ENCODE results near the gene PSME4.
"Not testable (repeated sequence)": the region's sequence is repeated elsewhere in the genome, so short reads cannot be mapped to it uniquely, and the experiment has no call there.

PSME4 gene

GRCh38 chr2:53933329-53933728 is 37.5 kb downstream of the PSME4 start:
- no peaks in the 10 kb centered on the region for H3K9me3 ChIP-seq (ENCODE audit: control insufficient read depth in 2 of 2, low read length in 2 of 2)
- H3K4me1 ChIP-seq (ENCODE audit: control insufficient read depth, insufficient read depth, low read length): no peaks in the 10 kb centered on the region
- H3K9ac ChIP-seq (ENCODE audit: low read length in 2 of 2): no peak overlapping the region
- H3K27ac ChIP-seq (ENCODE audit: low read length): no peak overlapping the region
- H3K36me3 ChIP-seq (ENCODE audit: control insufficient read depth in 2 of 2, insufficient read depth in 2 of 2, low read length in 2 of 2): peaks cover 17 to 32% of the 10 kb centered on the region in 2 donors
- no peak overlapping the region for H3K4me3 ChIP-seq (ENCODE audit: low read length in 2 of 2)
- no peaks in the 10 kb centered on the region for H3K27me3 ChIP-seq (ENCODE audit: control insufficient read depth in 1 of 2, insufficient read depth in 2 of 2, low read length in 2 of 2)

GRCh38 chr2:53926321-53926720 is 44.5 kb downstream of the PSME4 start:
- H3K4me1 ChIP-seq (ENCODE audit: control insufficient read depth, insufficient read depth, low read length); H3K9ac ChIP-seq (ENCODE audit: low read length in 2 of 2); H3K27ac ChIP-seq (ENCODE audit: low read length); H3K27me3 ChIP-seq (ENCODE audit: control insufficient read depth in 1 of 2, insufficient read depth in 2 of 2, low read length in 2 of 2); H3K4me3 ChIP-seq (ENCODE audit: low read length in 2 of 2); H3K9me3 ChIP-seq (ENCODE audit: control insufficient read depth in 2 of 2, low read length in 2 of 2): not testable (repeated sequence)
- H3K36me3 ChIP-seq (ENCODE audit: control insufficient read depth in 2 of 2, insufficient read depth in 2 of 2, low read length in 2 of 2): peaks cover 44 to 47% of the 10 kb centered on the region in 2 donors

GRCh38 chr2:53913721-53914120 is 57.1 kb downstream of the PSME4 start:
- Histone ChIP-seq H3K4me3 (ENCODE audit: low read length in 2 of 2) (no peak overlapping the region), H3K9me3 (ENCODE audit: control insufficient read depth in 2 of 2, low read length in 2 of 2) (no peaks in the 10 kb centered on the region), H3K27me3 (ENCODE audit: control insufficient read depth in 1 of 2, insufficient read depth in 2 of 2, low read length in 2 of 2) (no peaks in the 10 kb centered on the region), H3K27ac (ENCODE audit: low read length) (no peak overlapping the region), H3K9ac (ENCODE audit: low read length in 2 of 2) (no peak overlapping the region), H3K4me1 (ENCODE audit: control insufficient read depth, insufficient read depth, low read length) (no peaks in the 10 kb centered on the region), H3K36me3 (ENCODE audit: control insufficient read depth in 2 of 2, insufficient read depth in 2 of 2, low read length in 2 of 2) (peaks cover 13 to 15% of the 10 kb centered on the region in 2 donors)

GRCh38 chr2:53911434-53912189 is 59.2 kb downstream of the PSME4 start:
- Histone ChIP-seq H3K36me3 (ENCODE audit: control insufficient read depth in 2 of 2, insufficient read depth in 2 of 2, low read length in 2 of 2) (peaks cover 8 to 15% of the 10 kb centered on the region in 2 donors), H3K9me3 (ENCODE audit: control insufficient read depth in 2 of 2, low read length in 2 of 2) (no peaks in the 10 kb centered on the region), H3K4me1 (ENCODE audit: control insufficient read depth, insufficient read depth, low read length) (no peaks in the 10 kb centered on the region), H3K4me3 (ENCODE audit: low read length in 2 of 2) (no peak overlapping the region), H3K9ac (ENCODE audit: low read length in 2 of 2) (no peak overlapping the region), H3K27me3 (ENCODE audit: control insufficient read depth in 1 of 2, insufficient read depth in 2 of 2, low read length in 2 of 2) (no peaks in the 10 kb centered on the region), H3K27ac (ENCODE audit: low read length) (no peak overlapping the region)

- Histone ChIP-seq H3K27ac (ENCODE audit: low read length) (no peak overlapping the region), H3K4me1 (ENCODE audit: control insufficient read depth, insufficient read depth, low read length) (no peaks in the 10 kb centered on the region), H3K36me3 (ENCODE audit: control insufficient read depth in 2 of 2, insufficient read depth in 2 of 2, low read length in 2 of 2) (peaks cover 21 to 33% of the 10 kb centered on the region in 2 donors), H3K27me3 (ENCODE audit: control insufficient read depth in 1 of 2, insufficient read depth in 2 of 2, low read length in 2 of 2) (no peaks in the 10 kb centered on the region), H3K4me3 (ENCODE audit: low read length in 2 of 2) (no peak overlapping the region), H3K9me3 (ENCODE audit: control insufficient read depth in 2 of 2, low read length in 2 of 2) (no peaks in the 10 kb centered on the region), H3K9ac (ENCODE audit: low read length in 2 of 2) (no peak overlapping the region)
These were observed 63.2 kb downstream of the PSME4 start for GRCh38 chr2:53907582-53907981.

GRCh38 chr2:53905396-53905795 is 65.4 kb downstream of the PSME4 start:
- Histone ChIP-seq H3K4me3 (ENCODE audit: low read length in 2 of 2) (no peak overlapping the region), H3K4me1 (ENCODE audit: control insufficient read depth, insufficient read depth, low read length) (no peaks in the 10 kb centered on the region), H3K9ac (ENCODE audit: low read length in 2 of 2) (no peak overlapping the region), H3K27me3 (ENCODE audit: control insufficient read depth in 1 of 2, insufficient read depth in 2 of 2, low read length in 2 of 2) (no peaks in the 10 kb centered on the region), H3K27ac (ENCODE audit: low read length) (no peak overlapping the region), H3K36me3 (ENCODE audit: control insufficient read depth in 2 of 2, insufficient read depth in 2 of 2, low read length in 2 of 2) (peaks cover 28 to 45% of the 10 kb centered on the region in 2 donors), H3K9me3 (ENCODE audit: control insufficient read depth in 2 of 2, low read length in 2 of 2) (no peaks in the 10 kb centered on the region)

GRCh38 chr2:53903011-53903410 is 67.8 kb downstream of the PSME4 start:
- Histone ChIP-seq H3K27ac (ENCODE audit: low read length) (no peak overlapping the region), H3K9ac (ENCODE audit: low read length in 2 of 2) (no peak overlapping the region), H3K36me3 (ENCODE audit: control insufficient read depth in 2 of 2, insufficient read depth in 2 of 2, low read length in 2 of 2) (peaks cover 33 to 55% of the 10 kb centered on the region in 2 donors)

GRCh38 chr2:53901192-53901591 is 69.6 kb downstream of the PSME4 start:
- Histone ChIP-seq H3K9ac (ENCODE audit: low read length in 2 of 2) (no peak overlapping the region), H3K27ac (ENCODE audit: low read length) (no peak overlapping the region), H3K4me3 (ENCODE audit: low read length in 2 of 2) (no peak overlapping the region), H3K9me3 (ENCODE audit: control insufficient read depth in 2 of 2, low read length in 2 of 2) (no peaks in the 10 kb centered on the region), H3K27me3 (ENCODE audit: control insufficient read depth in 1 of 2, insufficient read depth in 2 of 2, low read length in 2 of 2) (no peaks in the 10 kb centered on the region), H3K36me3 (ENCODE audit: control insufficient read depth in 2 of 2, insufficient read depth in 2 of 2, low read length in 2 of 2) (peaks cover 37 to 57% of the 10 kb centered on the region in 2 donors), H3K4me1 (ENCODE audit: control insufficient read depth, insufficient read depth, low read length) (no peaks in the 10 kb centered on the region)

More at GRCh38 chr2:53903011-53903410, 67.8 kb downstream of the PSME4 start:
- no peaks in the 10 kb centered on the region for H3K27me3 ChIP-seq (ENCODE audit: control insufficient read depth in 1 of 2, insufficient read depth in 2 of 2, low read length in 2 of 2)
- H3K4me1 ChIP-seq (ENCODE audit: control insufficient read depth, insufficient read depth, low read length): no peaks in the 10 kb centered on the region
- no peaks in the 10 kb centered on the region for H3K9me3 ChIP-seq (ENCODE audit: control insufficient read depth in 2 of 2, low read length in 2 of 2)
- no peak overlapping the region for H3K4me3 ChIP-seq (ENCODE audit: low read length in 2 of 2)

GRCh38 chr2:53896864-53897263 is 73.9 kb downstream of the PSME4 start:
- H3K27ac ChIP-seq (ENCODE audit: low read length): no peak overlapping the region
- H3K36me3 ChIP-seq (ENCODE audit: control insufficient read depth in 2 of 2, insufficient read depth in 2 of 2, low read length in 2 of 2): peaks cover 44 to 60% of the 10 kb centered on the region in 2 donors

GRCh38 chr2:53886406-53887280 is 84.2 kb downstream of the PSME4 start:
- H3K36me3 ChIP-seq (ENCODE audit: control insufficient read depth in 2 of 2, insufficient read depth in 2 of 2, low read length in 2 of 2): peaks cover 29 to 52% of the 10 kb centered on the region in 2 donors
- H3K4me3 ChIP-seq (ENCODE audit: low read length in 2 of 2): no peak overlapping the region
- H3K9ac ChIP-seq (ENCODE audit: low read length in 2 of 2): no peak overlapping the region
- no peak overlapping the region for H3K27ac ChIP-seq (ENCODE audit: low read length)
- no peaks in the 10 kb centered on the region for H3K27me3 ChIP-seq (ENCODE audit: control insufficient read depth in 1 of 2, insufficient read depth in 2 of 2, low read length in 2 of 2)
- H3K4me1 ChIP-seq (ENCODE audit: control insufficient read depth, insufficient read depth, low read length): no peaks in the 10 kb centered on the region
- no peaks in the 10 kb centered on the region for H3K9me3 ChIP-seq (ENCODE audit: control insufficient read depth in 2 of 2, low read length in 2 of 2)

More at GRCh38 chr2:53896864-53897263, 73.9 kb downstream of the PSME4 start:
- H3K4me3 ChIP-seq (ENCODE audit: low read length in 2 of 2): no peak overlapping the region
- H3K27me3 ChIP-seq (ENCODE audit: control insufficient read depth in 1 of 2, insufficient read depth in 2 of 2, low read length in 2 of 2): no peaks in the 10 kb centered on the region
- H3K4me1 ChIP-seq (ENCODE audit: control insufficient read depth, insufficient read depth, low read length): no peaks in the 10 kb centered on the region
- H3K9ac ChIP-seq (ENCODE audit: low read length in 2 of 2): no peak overlapping the region
- no peaks in the 10 kb centered on the region for H3K9me3 ChIP-seq (ENCODE audit: control insufficient read depth in 2 of 2, low read length in 2 of 2)

Data from stomach smooth muscle (tissue), 2 donors.